ENCODE data around the gene CHRM3.

DNA sequence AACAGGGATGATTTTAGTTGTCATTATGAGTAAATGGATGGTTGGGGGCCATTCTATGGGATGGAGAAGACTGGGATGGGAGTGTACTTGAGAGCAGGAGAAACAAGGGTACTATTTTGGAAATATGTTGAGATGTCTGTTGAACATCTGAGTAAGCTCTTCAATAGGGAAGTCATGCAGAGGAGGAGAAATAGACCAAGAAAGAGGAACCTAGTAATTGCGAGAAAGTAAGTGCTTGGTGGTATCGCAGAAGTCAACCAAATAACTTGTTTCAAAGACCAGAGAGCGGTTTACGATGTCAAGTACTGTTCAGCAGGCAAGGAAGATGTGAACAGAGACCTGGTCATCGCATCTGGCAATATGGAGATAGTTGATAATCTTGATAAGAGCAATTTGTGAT lies 22.4 kb upstream of the CHRM3 start:
- no peak for TF ChIP-seq FOXK2 (IDR thresholded peaks at IDR 0.05)
- TF ChIP-seq FOXM1 (IDR thresholded peaks at IDR 0.05; ENCODE audit: borderline replicate concordance), result no peak
- no peak for TF ChIP-seq BHLHE40 (IDR thresholded peaks at IDR 0.05; ENCODE audit: borderline replicate concordance)
- no peak for TF ChIP-seq FOXA1 (IDR thresholded peaks at IDR 0.05)
- TF ChIP-seq SUZ12 (IDR thresholded peaks at IDR 0.05), result no peak

Data from HEK293T (cell line).